Upper lobe of left lung (tissue), 4 donors: Measurements from ENCODE around the gene JMJD8.

Experiments
- CTCF ChIP-seq, 6 experiments: fragments of 450-650 bp in 4 of 6; fragments of 200-600 bp in 2 of 6; sonication (generic) in 2 of 6; IDR thresholded peaks; one replicate each; pipeline ENCODE4 v1.5.1; 2016 to 2019; ENCODE audit warnings: antibody characterized with exemption in 6 of 6
- POLR2A ChIP-seq, 4 donors: fragments of 450-650 bp; IDR thresholded peaks; one replicate each; pipeline ENCODE4 v1.5.1; 2016 to 2017; ENCODE audit warnings: antibody characterized with exemption in 4 of 4, mild to moderate bottlenecking in 2 of 4

- TF ChIP-seq CTCF (IDR thresholded peaks at IDR 0.05) (no peak), POLR2A (IDR thresholded peaks at IDR 0.05) (no peak)
These were observed 8.4 kb upstream of the JMJD8 start for GRCh38 chr16:692356-693108.
